Trophoblast cell (in vitro differentiated cells and primary cell): ENCODE data around the gene AP3S1.

Experiments
- DNase-seq, 2 donors: peaks; one replicate each; pipeline ENCODE4 v3.0.0-alpha.2; 2016
- H2AFZ ChIP-seq: 2 replicates; pipeline ENCODE4 v1.6.1; 2013; ENCODE audit warnings: low read length, moderate library complexity, mild to moderate bottlenecking; ENCODE audit not compliant: insufficient read depth, poor library complexity
- H2AK5ac ChIP-seq: 2 replicates; pipeline ENCODE4 v1.6.1; 2013; ENCODE audit warnings: mild to moderate bottlenecking, low read length
- H2BK120ac ChIP-seq: 2 replicates; pipeline ENCODE4 v1.6.1; 2013; ENCODE audit warnings: low read length, mild to moderate bottlenecking, moderate library complexity; ENCODE audit not compliant: insufficient read depth, poor library complexity
- H2BK12ac ChIP-seq: 2 replicates; pipeline ENCODE4 v1.6.1; 2013; ENCODE audit warnings: mild to moderate bottlenecking, low read length, moderate library complexity
- H2BK5ac ChIP-seq: 2 replicates; pipeline ENCODE4 v1.6.1; 2013; ENCODE audit warnings: low read length, low read depth, moderate library complexity, mild to moderate bottlenecking; ENCODE audit not compliant: poor library complexity
- H3K14ac ChIP-seq: 2 replicates; pipeline ENCODE4 v1.6.1; 2013; ENCODE audit warnings: mild to moderate bottlenecking, low read length
- H3K18ac ChIP-seq: 2 replicates; pipeline ENCODE4 v1.6.1; 2013; ENCODE audit warnings: mild to moderate bottlenecking, low read length
- H3K23ac ChIP-seq: 2 replicates; pipeline ENCODE4 v1.6.1; 2013; ENCODE audit warnings: low read length
- H3K27ac ChIP-seq: 2 replicates; pipeline ENCODE4 v1.5.1; 2013; ENCODE audit warnings: low read depth, mild to moderate bottlenecking, inconsistent platforms, low read length, moderate library complexity
- H3K27me3 ChIP-seq: 2 replicates; pipeline ENCODE4 v1.6.1; 2013; ENCODE audit warnings: inconsistent platforms, mild to moderate bottlenecking, low read length, moderate library complexity; ENCODE audit not compliant: insufficient read depth
- H3K36me3 ChIP-seq, 2 experiments: 1 replicate in 1 of 2; 2 replicates in 1 of 2; pipeline ENCODE4 v1.6.1; 2013; ENCODE audit warnings: low read length in 2 of 2, mild to moderate bottlenecking in 2 of 2, moderate library complexity in 1 of 2; ENCODE audit not compliant: insufficient read depth in 2 of 2, control insufficient read depth in 1 of 2
- H3K4ac ChIP-seq: 2 replicates; pipeline ENCODE4 v1.6.1; 2013; ENCODE audit warnings: low read depth, mild to moderate bottlenecking, low read length, moderate library complexity
- H3K4me1 ChIP-seq, 2 experiments: 1 replicate in 1 of 2; 2 replicates in 1 of 2; pipeline ENCODE4 v1.6.1; 2013; ENCODE audit warnings: low read length in 2 of 2, mild to moderate bottlenecking in 2 of 2, moderate library complexity in 1 of 2; ENCODE audit not compliant: insufficient read depth in 2 of 2, control insufficient read depth in 1 of 2
- H3K4me2 ChIP-seq: 2 replicates; pipeline ENCODE4 v1.6.1; 2013; ENCODE audit warnings: inconsistent platforms, mild to moderate bottlenecking, low read length, moderate library complexity
- H3K4me3 ChIP-seq: 2 replicates; pipeline ENCODE4 v1.5.1; 2013; ENCODE audit warnings: mild to moderate bottlenecking, low read depth, low read length, inconsistent platforms
- H3K79me1 ChIP-seq: one replicate; pipeline ENCODE4 v1.6.1; 2013; ENCODE audit warnings: low read length
- H3K79me2 ChIP-seq: 2 replicates; pipeline ENCODE4 v1.6.1; 2013; ENCODE audit warnings: low read length, mild to moderate bottlenecking; ENCODE audit not compliant: control insufficient read depth, insufficient read depth, poor library complexity
- H3K9ac ChIP-seq: 2 replicates; pipeline ENCODE4 v1.6.1; 2013; ENCODE audit warnings: mild to moderate bottlenecking, low read length
- H3K9me3 ChIP-seq: 2 replicates; pipeline ENCODE4 v1.6.1; 2013; ENCODE audit warnings: low read depth, mild to moderate bottlenecking, control low read depth, inconsistent platforms, low read length; ENCODE audit not compliant: insufficient read depth
- H4K12ac ChIP-seq: 2 replicates; pipeline ENCODE4 v1.6.1; 2013; ENCODE audit warnings: low read depth, mild to moderate bottlenecking, low read length, moderate library complexity
- H4K8ac ChIP-seq: 2 replicates; pipeline ENCODE4 v1.6.1; 2013; ENCODE audit warnings: low read depth, mild to moderate bottlenecking, low read length, moderate library complexity
- H4K91ac ChIP-seq: one replicate; pipeline ENCODE4 v1.6.1; 2013; ENCODE audit warnings: low read depth, mild to moderate bottlenecking, low read length, moderate library complexity
- WGBS: extraction: QIAGEN DNeasy Blood & Tissue Kit; methylation state at CpG from one replicate; pipeline ENCODE4 v1.1.7; 2013; ENCODE audit warnings: missing lambda C conversion rate; ENCODE audit not compliant: insufficient read length, insufficient coverage; ENCODE audit errors: extremely low coverage; 5-methylcytosine and 5-hydroxymethylcytosine counted together

Gene AP3S1

DNA sequence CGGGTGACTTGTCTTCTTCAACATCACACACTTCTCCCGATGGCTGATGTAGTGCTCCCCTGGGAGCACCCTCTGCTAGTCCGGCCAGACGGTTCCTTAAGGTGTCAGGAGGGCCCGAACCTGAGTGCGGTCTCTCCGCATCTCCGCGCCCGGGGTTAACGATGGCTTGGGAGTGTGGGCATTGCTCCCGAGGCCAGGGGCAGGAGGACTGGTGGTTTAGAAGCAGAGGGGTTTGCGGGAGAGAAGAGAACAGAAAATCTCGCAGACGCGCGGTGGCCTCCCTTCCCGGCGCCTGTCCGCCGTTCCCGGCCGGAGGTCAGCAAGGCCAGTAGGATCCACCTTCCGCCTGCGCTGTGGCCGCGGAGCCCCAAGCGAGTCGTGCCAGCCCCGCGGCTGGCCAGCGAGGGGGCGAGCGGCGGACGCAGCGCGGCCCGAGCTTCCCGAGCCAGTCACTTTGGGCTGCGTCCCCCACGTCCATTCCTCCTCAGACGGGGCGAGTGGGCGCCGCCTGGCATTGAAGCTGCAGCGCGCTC, 26.0 kb upstream of the AP3S1 start:
- Histone ChIP-seq H2AFZ (peak overlapping the region; percentile 46), H3K79me1 (peaks cover 2% of the 10 kb centered on the region), H3K18ac (no peak overlapping the region), H3K79me2 (no peaks in the 10 kb centered on the region), H4K12ac (no peak overlapping the region), H3K27ac (no peak overlapping the region), H3K4ac (no peak overlapping the region), H3K4me2 (peak overlapping the region; percentile 82), H4K91ac (no peak overlapping the region), H2BK5ac (no peak overlapping the region), H2AK5ac (no peak overlapping the region), H3K9me3 (no peaks in the 10 kb centered on the region), H3K27me3 (no peaks in the 10 kb centered on the region), H3K4me3 (peak overlapping the region; percentile 78), H3K4me1 (peaks cover 0 to 3% of the 10 kb centered on the region in 2 experiments), H3K14ac (no peak overlapping the region), H2BK120ac (no peak overlapping the region), H4K8ac (peak overlapping the region; percentile 4), H2BK12ac (no peak overlapping the region), H3K9ac (no peak overlapping the region), H3K23ac (no peak overlapping the region), H3K36me3 (no peaks in the 10 kb centered on the region)
- DNase-seq = peak in 1 of 2 donors; percentile 34
- no CpG with 5 or more reads among the region's 48 CpGs for WGBS

DNA sequence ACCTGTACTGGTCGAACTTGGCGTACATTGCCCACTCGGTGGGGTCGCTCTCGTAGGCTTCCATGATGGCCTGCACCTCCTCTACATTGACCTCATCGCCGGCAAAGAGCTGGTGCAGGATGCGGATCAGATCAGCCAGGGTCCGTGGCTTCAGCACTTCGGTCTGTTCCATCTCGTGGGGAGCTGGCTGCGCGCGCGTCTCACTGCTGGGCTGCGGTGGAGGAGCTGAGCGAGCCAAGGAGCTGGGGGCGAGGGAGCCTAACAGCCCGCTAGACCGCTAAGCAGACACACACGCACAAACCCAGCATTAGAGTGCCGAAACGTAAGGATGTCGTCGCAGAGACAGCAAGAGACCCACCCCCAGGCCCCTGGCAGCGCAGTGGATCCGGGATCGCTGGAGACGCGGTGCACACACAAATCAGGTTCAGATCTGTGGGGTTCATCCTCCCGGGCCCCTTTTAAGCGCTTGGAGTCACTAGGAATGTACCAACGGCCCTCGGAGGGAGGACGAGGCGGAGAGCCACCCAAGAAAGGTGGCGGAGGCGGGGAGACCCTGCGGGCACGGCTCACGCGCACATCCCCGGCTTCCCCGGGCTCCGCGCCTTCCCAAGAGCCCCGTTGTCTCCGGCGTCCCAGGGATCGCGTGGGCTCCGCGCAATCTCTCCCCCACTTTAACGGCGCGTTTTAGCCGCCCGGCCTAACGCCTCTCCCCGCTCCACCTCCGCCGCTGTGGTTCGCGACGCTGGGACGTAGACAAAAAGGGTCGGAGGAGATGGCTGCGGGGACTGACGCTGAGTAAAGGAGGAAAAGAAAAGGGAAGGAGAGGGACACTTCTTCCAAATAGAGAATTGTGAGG, 25.3 kb upstream of the AP3S1 start, which contains the start of gene CDO1:
CDO1 (minus strand) TSS at position 434 of the 856 bp plus-strand sequence; CDS start at position 172, 262 bp downstream.
- Histone ChIP-seq H2AK5ac (no peak within 1 kb of the TSS), H4K12ac (no peak within 1 kb of the TSS), H2AFZ (peak within 1 kb of the TSS; percentile 52), H3K23ac (no peak within 1 kb of the TSS), H3K9me3 (no peaks in the 10 kb centered on the region), H3K27ac (no peak within 1 kb of the TSS), H4K8ac (peak within 1 kb of the TSS; percentile 20), H3K9ac (peak within 1 kb of the TSS; percentile 80), H2BK12ac (peak within 1 kb of the TSS; percentile 2), H2BK5ac (peak within 1 kb of the TSS; percentile 55), H3K14ac (peak within 1 kb of the TSS; percentile 59), H3K79me1 (peaks cover 2% of the 10 kb centered on the region), H4K91ac (peak within 1 kb of the TSS; percentile 53), H3K4me2 (peak within 1 kb of the TSS; percentile 82), H3K4me1 (peaks cover 0 to 3% of the 10 kb centered on the region in 2 experiments), H3K4me3 (peak within 1 kb of the TSS; percentile 78), H2BK120ac (peak within 1 kb of the TSS; percentile 69), H3K27me3 (no peaks in the 10 kb centered on the region), H3K79me2 (no peaks in the 10 kb centered on the region), H3K18ac (peak within 1 kb of the TSS; percentile 31), H3K36me3 (no peaks in the 10 kb centered on the region), H3K4ac (no peak within 1 kb of the TSS)
- no CpG with 5 or more reads among the region's 69 CpGs for WGBS
- DNase-seq = peak; percentile 13 to 53

- DNase-seq = no peak
- no peak overlapping the region for H3K14ac ChIP-seq
- no peak overlapping the region for H3K18ac ChIP-seq
- H2AK5ac ChIP-seq = no peak overlapping the region
- H4K8ac ChIP-seq = no peak overlapping the region
- H3K36me3 ChIP-seq = no peaks in the 10 kb centered on the region
- no peak overlapping the region for H3K4me3 ChIP-seq
- H3K79me2 ChIP-seq = no peaks in the 10 kb centered on the region
- no peak overlapping the region for H3K23ac ChIP-seq
- no peak overlapping the region for H2BK120ac ChIP-seq
- no peak overlapping the region for H4K91ac ChIP-seq
- no peak overlapping the region for H2AFZ ChIP-seq
- H4K12ac ChIP-seq = no peak overlapping the region
- H3K4me1 ChIP-seq = peaks cover 0 to 3% of the 10 kb centered on the region in 2 experiments
- H3K27ac ChIP-seq = no peak overlapping the region
- H3K79me1 ChIP-seq = peaks cover 2% of the 10 kb centered on the region
- no peak overlapping the region for H2BK12ac ChIP-seq
- H3K9me3 ChIP-seq = no peaks in the 10 kb centered on the region
- no CpG with 5 or more reads among the region's 7 CpGs for WGBS
- H2BK5ac ChIP-seq = no peak overlapping the region
- H3K9ac ChIP-seq = no peak overlapping the region
- H3K4ac ChIP-seq = no peak overlapping the region
- no peaks in the 10 kb centered on the region for H3K27me3 ChIP-seq
- H3K4me2 ChIP-seq = no peak overlapping the region
These were observed 24.3 kb upstream of the AP3S1 start for GRCh38 chr5:115817386-115817785.

- Histone ChIP-seq H2BK12ac (no peak overlapping the region), H3K9ac (no peak overlapping the region), H2AFZ (no peak overlapping the region), H3K27ac (no peak overlapping the region), H3K4me2 (no peak overlapping the region), H3K9me3 (no peaks in the 10 kb centered on the region), H3K36me3 (no peaks in the 10 kb centered on the region), H3K4me1 (peaks cover 0 to 3% of the 10 kb centered on the region in 2 experiments), H2BK5ac (no peak overlapping the region), H3K4me3 (no peak overlapping the region), H3K18ac (no peak overlapping the region), H3K14ac (no peak overlapping the region), H3K79me2 (no peaks in the 10 kb centered on the region), H3K27me3 (no peaks in the 10 kb centered on the region), H3K23ac (no peak overlapping the region), H4K91ac (no peak overlapping the region), H2AK5ac (no peak overlapping the region), H4K12ac (no peak overlapping the region), H3K4ac (no peak overlapping the region), H3K79me1 (peaks cover 2% of the 10 kb centered on the region), H2BK120ac (no peak overlapping the region), H4K8ac (no peak overlapping the region)
- WGBS = no CpG with 5 or more reads among the region's 18 CpGs
- DNase-seq = no peak
These were observed 22.9 kb upstream of the AP3S1 start for GRCh38 chr5:115818821-115819220.
